HG03045 (cell line): ENCODE data around the gene GPS1.

Experiments used
- ATAC-seq: cut with Tn5 transposase; IDR thresholded peaks from one replicate; pipeline ENCODE4 v1.9.1; 2021; ENCODE audit warnings: mild to moderate bottlenecking, moderate library complexity; ENCODE audit not compliant: unreplicated experiment

The GPS1 gene

DNA sequence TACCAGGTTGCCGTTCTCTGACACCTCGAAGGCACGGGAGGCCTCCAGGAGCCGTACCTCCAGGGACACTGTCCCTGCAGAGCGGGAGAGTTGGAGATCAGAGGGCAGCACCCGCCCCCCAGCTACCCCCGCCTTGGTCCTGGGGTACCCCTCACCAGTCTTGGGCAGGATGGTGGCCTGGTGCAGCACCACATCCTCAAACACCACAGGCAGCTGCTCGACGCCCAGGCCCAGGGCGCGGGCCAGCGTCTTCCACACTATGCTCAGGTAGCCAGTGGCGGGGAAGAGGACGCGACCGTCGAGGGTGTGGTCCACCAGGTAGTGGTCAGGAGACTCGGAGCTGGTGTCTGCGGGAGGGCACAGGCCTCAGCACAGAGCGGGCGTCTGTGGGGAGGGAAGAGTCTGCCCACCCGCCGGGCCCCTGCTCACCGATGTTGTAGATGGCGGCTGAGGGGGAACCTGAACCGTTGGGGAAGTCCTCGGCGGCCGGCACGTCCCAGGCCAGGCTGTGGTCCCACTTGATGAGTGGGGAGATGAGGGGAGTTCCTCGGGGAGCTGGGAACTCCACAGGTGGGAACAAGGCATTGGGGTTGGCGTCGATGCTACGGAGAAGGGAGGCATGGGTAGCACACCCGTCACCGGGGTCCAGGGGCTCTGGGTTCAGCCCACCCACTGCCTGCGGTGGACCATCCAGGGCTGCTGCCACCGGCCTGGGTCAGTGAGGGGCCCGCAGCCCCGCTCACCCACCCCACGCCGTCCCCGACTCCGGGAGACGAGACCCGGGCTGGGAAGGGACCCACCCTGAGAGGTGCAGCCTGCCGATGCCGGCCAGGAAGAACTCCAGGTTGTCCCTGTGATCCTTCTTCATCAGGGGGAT, 36.5 kb downstream of the GPS1 start:
- ATAC-seq: no peak

GRCh38 chr17:82088838-82089722, 37.4 kb downstream of the GPS1 start:
- no peak for ATAC-seq

- no peak for ATAC-seq
Measured at GRCh38 chr17:82089723-82090548, 38.2 kb downstream of the GPS1 start.

GRCh38 chr17:82090549-82091263, 39.0 kb downstream of the GPS1 start:
- no peak for ATAC-seq

GRCh38 chr17:82091264-82092066, 39.8 kb downstream of the GPS1 start:
- ATAC-seq: no peak

- no peak for ATAC-seq
Measured at GRCh38 chr17:82092094-82092586, 40.4 kb downstream of the GPS1 start.

GRCh38 chr17:82092628-82092994, 40.9 kb downstream of the GPS1 start:
- ATAC-seq: no peak

DNA sequence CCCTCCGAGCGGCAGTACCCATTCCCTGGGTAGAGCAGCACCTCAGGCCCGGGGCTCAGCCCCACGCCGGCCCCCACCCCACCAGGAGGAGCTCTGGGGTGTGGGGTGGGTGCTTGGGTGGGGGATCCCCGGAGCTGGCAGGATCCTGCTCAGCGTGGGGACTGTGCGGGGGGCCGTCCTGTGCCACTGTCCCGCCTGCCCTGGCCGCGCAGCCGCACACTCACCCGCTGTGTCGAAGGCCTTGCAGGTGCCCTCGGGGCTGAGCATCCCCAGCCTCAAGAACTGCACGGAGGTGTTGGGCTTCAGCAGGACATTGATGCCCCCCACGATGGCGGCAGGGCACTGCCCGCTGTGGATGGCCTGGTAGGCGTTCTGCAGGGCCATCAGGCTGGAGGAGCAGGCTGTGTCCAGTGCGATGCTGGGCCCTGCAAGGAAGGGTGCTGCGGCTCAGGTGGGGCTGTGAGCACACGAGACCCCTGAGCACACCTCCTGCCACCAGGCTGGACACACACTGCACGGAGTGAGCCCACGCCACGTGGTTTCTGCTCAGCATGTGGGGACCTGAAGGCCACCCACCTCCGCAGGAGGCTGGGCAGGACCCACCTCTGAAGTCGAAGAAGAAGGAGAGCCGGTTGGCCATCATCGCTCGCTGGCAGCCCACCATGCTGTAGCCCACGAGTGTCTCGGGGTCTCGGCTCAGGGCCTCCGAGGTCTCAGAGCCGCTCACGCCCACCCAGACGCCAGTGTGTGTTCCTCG, 41.5 kb downstream of the GPS1 start:
- no peak for ATAC-seq

DNA sequence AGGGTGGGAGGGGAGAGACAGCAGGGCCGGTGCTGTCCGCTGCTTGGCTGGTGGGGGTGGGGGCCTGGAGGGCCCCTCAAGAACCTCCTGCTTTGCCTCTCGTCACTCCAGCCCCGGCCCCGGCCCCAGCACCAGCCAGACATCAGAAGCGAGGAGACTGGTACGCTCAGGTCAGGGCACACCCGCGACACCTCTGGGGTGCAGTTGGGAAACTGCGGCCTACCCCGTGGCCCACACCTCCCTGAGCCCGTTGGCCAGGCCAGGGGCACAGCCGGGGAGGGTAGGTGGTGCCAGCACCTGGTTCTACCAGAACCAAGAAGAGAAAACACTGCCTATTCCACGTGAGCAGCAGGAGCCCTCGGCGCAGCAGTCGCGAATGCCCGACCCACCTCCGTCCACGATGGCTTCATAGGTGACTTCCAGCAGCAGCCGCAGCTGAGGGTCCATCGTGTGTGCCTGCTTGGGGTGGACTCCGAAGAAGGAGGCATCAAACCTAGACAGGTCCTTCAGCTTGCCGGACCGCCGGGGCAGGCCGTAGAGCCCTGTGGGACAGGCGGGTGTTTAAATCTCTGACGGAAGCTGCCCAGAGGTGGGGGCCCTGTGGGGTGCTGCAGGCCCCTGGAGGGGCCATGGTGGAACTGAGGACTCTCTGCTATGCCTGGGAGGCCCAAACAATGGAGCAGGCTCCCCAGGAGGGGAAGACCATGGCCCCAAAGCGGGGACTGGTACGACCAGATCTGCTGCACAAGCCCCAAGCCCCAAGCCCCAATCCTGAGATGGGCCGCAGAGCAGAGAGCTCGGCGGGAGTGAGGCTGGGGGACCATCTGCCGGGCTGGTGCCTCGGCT, 43.5 kb downstream of the GPS1 start:
- ATAC-seq: no peak

DNA sequence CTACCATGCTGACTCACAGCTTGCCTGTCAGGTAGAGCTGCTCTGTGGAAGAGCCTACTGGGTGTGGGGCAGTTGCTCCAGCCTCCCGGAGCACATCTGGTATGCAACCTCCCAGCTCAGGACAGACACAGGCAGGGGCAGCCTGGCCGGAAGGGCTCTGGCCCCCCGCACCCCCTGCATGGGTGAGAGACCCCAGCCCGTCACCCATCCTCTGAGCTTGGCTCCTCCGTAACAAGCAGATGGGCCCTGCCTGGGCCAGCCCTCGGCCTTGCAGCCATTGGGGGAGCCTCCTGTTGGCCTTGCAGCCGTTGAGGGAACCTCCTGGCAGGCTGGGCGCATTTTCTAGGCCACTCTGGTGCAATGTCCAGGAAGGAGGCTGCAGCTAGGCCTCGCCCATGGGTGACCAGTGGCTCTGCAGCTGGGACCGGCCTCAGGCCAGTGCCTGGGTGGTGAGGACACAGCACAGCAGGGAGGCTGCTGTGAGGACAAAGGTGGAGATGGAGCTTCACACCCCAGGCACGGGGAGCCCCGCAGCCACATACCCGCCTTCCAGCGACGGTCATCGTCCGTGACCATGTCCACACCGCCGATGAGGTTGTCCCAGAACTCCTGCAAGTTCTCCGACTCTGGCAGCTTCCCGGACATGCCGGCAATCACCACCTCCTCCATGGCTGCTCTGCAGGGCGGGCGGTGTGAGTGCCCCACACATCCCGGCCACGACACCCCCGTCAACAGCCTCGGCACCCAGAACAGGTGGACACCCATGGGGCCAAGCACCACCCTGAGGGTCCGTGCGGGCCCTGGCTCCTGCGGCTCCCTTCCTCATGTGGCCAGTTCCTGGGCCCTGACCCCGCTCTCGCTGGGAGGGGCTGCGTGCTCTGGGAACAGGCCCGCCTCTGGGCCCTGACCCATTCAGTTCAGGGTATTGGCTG, 44.3 kb downstream of the GPS1 start:
- ATAC-seq: no peak

DNA sequence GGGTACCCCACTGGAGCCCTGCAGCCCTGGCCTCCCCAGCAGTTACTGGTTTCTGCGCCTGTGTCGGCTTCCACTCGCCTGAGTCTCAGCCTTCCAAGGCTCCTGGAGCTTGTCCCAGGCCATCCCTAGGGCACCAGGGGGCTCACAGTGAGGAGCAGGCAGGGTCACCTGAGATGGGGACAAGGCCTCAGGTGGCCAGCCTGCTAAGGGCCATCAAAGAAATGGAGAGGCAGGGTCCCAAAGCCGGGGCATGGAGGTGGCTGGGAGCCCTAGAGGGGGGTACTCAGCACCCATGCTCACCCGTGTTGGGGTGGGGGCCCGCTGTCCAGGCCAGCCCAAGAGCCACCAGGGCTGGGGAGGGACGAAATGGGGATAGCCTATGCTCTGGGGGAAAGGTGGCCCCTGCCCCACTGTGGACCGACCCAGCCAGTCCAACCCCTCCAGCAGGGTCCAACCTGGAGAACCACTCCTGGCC, 45.0 kb downstream of the GPS1 start:
- no peak for ATAC-seq

DNA sequence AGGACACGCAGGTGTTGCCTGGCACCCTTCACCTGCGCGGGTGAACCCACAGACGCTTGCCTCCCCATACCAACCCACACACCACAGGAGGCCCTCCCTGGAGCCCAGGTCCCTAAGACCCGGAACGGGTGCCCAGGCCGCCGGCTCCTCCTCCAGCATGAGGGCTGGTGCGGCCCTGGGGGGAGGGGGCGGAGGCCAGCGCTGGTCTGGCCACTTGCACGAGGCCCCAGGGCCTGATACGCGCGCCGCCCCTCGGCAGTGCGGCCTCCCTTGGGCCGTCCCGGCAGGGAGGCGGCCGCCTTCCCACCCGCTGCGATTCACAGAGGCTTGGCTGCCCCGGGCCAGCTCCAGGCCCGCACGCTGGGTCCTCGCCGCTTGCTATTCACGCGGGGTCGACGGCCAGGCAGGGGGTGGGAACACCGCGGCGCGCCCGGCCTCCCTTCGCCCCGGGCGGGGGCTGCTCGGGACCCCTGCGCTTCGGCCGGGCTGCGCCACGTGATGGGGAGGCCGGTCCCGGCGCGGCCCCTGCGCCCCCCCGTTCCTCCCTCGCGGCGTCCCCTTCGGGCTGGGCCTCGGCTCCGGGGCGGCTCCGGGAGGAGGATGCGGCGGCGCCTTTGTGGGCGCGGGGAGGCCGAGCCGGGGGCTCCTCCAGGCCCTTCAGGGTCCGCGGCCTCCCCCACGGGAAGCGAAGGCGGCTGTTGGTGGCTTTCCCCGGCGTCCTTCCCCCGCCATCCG, 45.7 kb downstream of the GPS1 start:
- peak; percentile 1 for ATAC-seq

GRCh38 chr17:82097919-82098168, 46.1 kb downstream of the GPS1 start:
- ATAC-seq: peak; percentile 22

DNA sequence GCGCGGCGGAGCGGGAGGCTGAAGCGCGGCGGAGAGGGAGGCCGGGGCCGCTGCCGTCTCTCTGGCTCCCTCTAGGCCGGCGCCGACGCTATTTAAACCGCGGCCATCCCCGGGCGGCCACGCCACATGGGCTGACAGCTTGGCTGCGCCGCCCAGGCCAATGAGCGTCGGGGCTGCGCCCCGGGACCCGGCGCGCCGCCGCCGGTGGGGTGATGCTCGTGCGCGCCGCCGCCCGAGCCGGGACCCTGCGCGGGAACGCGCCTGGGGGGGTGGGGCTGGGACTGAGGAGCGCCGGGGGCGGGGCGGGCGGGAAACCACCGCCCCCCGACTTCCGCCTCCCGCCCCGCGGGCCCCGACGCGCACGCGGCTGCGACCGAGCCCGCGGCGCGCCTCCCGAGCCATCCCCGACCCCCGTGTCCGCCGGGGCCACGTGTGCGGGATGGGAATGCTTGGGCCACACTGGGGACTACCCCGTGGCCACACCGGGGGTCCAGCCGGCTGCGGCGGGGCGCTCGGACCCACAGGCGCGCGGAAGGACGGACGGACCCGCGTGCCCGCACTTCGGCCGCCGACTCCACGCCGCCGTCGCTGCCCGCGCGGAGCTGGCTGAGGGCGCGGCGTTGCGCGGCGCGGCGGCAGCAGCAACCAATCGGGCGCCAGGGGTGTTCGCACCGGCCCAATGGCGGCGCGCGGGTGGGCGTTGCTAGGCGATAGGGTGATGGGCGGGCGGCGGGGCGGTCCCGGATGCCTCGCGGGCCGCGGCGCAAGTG, 46.7 kb downstream of the GPS1 start, which contains the start of gene FASN:
TSS of gene FASN (minus strand) at position 68 of the 770 bp plus-strand sequence. CDS start 1,791 bp downstream, outside the sequence.
- ATAC-seq: peak; percentile 70
